PC-3 (cell line): ENCODE results near the gene CAPS2. TPM values are rescaled to one million over a fixed set of nuclear protein-coding genes. Genes with fewer than 3 reads are reported as not detected.
"Not testable (repeated sequence)": the region's sequence is repeated elsewhere in the genome, so short reads cannot be mapped to it uniquely, and the experiment has no call there.

ENCODE experiments used
- ATAC-seq: fragments of 200-7000 bp; cut with Tn5 transposase; 2 replicates; pipeline ENCODE4 v1.9.1; 2020; ENCODE audit warnings: mild to moderate bottlenecking, moderate library complexity
- BruUV-seq: library from RNA; stranded (reverse); fragments of 400-500 nt; replicated peaks from 2 replicates; lab custom pipeline; 2021; lab: Mats Ljungman, UMichigan
- CTCF ChIA-PET: fragments of 300-600 bp; sonication (Branson Sonifier 250); formaldehyde crosslinking; loops from one replicate; lab custom pipeline; 2022; ENCODE audit warnings: antibody characterized with exemption; lab: Charles Lee
- POLR2A ChIA-PET: fragments of 300-600 bp; sonication (Branson Sonifier 250); formaldehyde crosslinking; loops from one replicate; lab custom pipeline; 2022; ENCODE audit warnings: antibody characterized with exemption; ENCODE audit not compliant: unreplicated experiment; lab: Charles Lee
- DNase-seq: peaks from one replicate; pipeline ENCODE4 v3.0.0-alpha.2; 2015
- H2AFZ ChIP-seq: fragments of 300-600 bp; sonication (generic); 2 replicates; pipeline ENCODE4 v1.6.0; 2016; ENCODE audit warnings: antibody characterized with exemption, low read length
- H3F3A ChIP-seq: fragments of 300-600 bp; sonication (generic); one replicate; pipeline ENCODE4 v1.6.0; 2017; ENCODE audit warnings: antibody characterized with exemption, low read length, control low read depth, mild to moderate bottlenecking; ENCODE audit not compliant: unreplicated experiment
- H3K27ac ChIP-seq: fragments of 300-600 bp; sonication (generic); 2 replicates; pipeline ENCODE4 v1.5.1; 2016; ENCODE audit warnings: mild to moderate bottlenecking, low read length
- H3K27me3 ChIP-seq: fragments of 300-600 bp; sonication (generic); 2 replicates; pipeline ENCODE4 v1.6.1; 2016; ENCODE audit warnings: low read length, mixed read lengths
- H3K36me3 ChIP-seq: fragments of 300-600 bp; sonication (generic); 2 replicates; pipeline ENCODE4 v1.6.1; 2016; ENCODE audit warnings: low read depth, mixed run types, low read length, mixed read lengths
- H3K4me1 ChIP-seq: fragments of 300-600 bp; sonication (generic); 2 replicates; pipeline ENCODE4 v1.5.1; 2016; ENCODE audit warnings: low read length; ENCODE audit not compliant: insufficient read depth
- H3K4me2 ChIP-seq: fragments of 300-600 bp; sonication (generic); 2 replicates; pipeline ENCODE4 v1.6.0; 2016; ENCODE audit warnings: low read length
- H3K4me3 ChIP-seq: fragments of 300-600 bp; sonication (generic); 2 replicates; pipeline ENCODE4 v1.5.1; 2016; ENCODE audit warnings: mild to moderate bottlenecking, low read length, mixed read lengths
- H3K79me2 ChIP-seq: fragments of 300-600 bp; sonication (generic); 2 replicates; pipeline ENCODE4 v1.6.1; 2017; ENCODE audit warnings: low read length, mixed read lengths
- H3K9ac ChIP-seq: fragments of 300-600 bp; sonication (generic); 2 replicates; pipeline ENCODE4 v1.6.0; 2016; ENCODE audit warnings: mild to moderate bottlenecking, low read length
- H3K9me2 ChIP-seq: fragments of 300-600 bp; sonication (generic); replicated peaks from 2 replicates; pipeline ENCODE4 v1.6.1; 2016; ENCODE audit warnings: mixed run types, low read length, mixed read lengths
- H3K9me3 ChIP-seq: fragments of 300-600 bp; sonication (generic); 2 replicates; pipeline ENCODE4 v1.6.1; 2016; ENCODE audit warnings: low read length, mixed read lengths
- H4K20me1 ChIP-seq: fragments of 300-600 bp; sonication (generic); 2 replicates; pipeline ENCODE4 v1.6.1; 2016; ENCODE audit warnings: low read length, mixed read lengths
- EZH2 ChIP-seq: fragments of 300-600 bp; sonication (generic); IDR thresholded peaks from one replicate; pipeline ENCODE4 v1.6.1; 2017; ENCODE audit warnings: antibody characterized with exemption, mild to moderate bottlenecking, low read length; ENCODE audit not compliant: unreplicated experiment
- EZH2phosphoT487 ChIP-seq: fragments of 300-600 bp; sonication (generic); IDR thresholded peaks from 2 replicates; pipeline ENCODE4 v1.6.1; 2018; ENCODE audit warnings: mild to moderate bottlenecking, antibody characterized with exemption, low read length, borderline replicate concordance
- intact Hi-C: fragments of 100-400 bp; cut with micrococcal nuclease; formaldehyde crosslinking; loops from 2 replicates; pipeline ENCODE4 v1.9.0; 2023
- total RNA-seq: library from RNA; depleted of rRNA; stranded (reverse); fragments of >200 nt; gene quantifications from 2 replicates; pipeline ENCODE4 v1.2.3, GENCODE V29; 2014
- TF ChIP-seq, protein P1 (sequence below): fragments of 300-600 bp; sonication (generic); conservative IDR thresholded peaks from 2 replicates; pipeline ENCODE4 v1.5.1; 2017; ENCODE audit warnings: antibody characterized with exemption, low read depth, mild to moderate bottlenecking, low read length

CAPS2 gene
- total RNA-seq, 1 experiment from 2014 or later: 8.4 TPM

DNA sequence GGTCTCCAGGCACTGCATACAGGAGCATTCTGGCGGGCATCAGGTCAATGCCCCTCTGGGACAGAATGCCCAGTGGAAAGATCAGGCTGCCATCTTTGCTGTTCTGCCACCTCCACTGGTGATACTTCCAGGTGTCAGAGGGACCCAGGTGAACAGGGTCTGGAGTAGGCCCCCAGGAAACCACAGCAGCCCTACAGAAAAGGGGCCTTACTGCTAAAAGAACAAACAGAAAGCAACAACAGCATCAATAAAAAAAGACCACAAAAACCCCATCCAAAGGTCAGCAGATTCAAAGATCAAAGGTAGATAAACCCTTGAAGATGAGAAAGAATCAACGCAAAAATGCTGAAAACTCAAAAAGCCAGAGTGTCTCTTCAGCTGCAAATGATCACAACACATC is 20.3 kb upstream of the CAPS2 start:
- ATAC-seq: no peak
- Histone ChIP-seq H3F3A (no peaks in the 10 kb centered on the region), H3K9ac (no peak overlapping the region), H3K36me3 (no peaks in the 10 kb centered on the region), H2AFZ (no peak overlapping the region), H3K9me3 (no peaks in the 10 kb centered on the region), H3K79me2 (no peaks in the 10 kb centered on the region), H3K4me3 (no peak overlapping the region), H4K20me1 (no peaks in the 10 kb centered on the region), H3K4me1 (peaks cover 7% of the 10 kb centered on the region), H3K27me3 (no peaks in the 10 kb centered on the region), H3K27ac (no peak overlapping the region), H3K4me2 (no peak overlapping the region), H3K9me2 (no peaks in the 10 kb centered on the region)
- intact Hi-C loops: no loop called here
- ChIA-PET POLR2A (interaction anchor here (0.7 kb wide), 1 partner anchor 19 kb away, joined by 3 read pairs; no protein-coding TSS in a partner anchor), CTCF (no interaction called here)
- DNase-seq: no peak
- TF ChIP-seq EZH2 (no peak), EZH2phosphoT487 (no peak)
- TF ChIP-seq, protein P1, sequence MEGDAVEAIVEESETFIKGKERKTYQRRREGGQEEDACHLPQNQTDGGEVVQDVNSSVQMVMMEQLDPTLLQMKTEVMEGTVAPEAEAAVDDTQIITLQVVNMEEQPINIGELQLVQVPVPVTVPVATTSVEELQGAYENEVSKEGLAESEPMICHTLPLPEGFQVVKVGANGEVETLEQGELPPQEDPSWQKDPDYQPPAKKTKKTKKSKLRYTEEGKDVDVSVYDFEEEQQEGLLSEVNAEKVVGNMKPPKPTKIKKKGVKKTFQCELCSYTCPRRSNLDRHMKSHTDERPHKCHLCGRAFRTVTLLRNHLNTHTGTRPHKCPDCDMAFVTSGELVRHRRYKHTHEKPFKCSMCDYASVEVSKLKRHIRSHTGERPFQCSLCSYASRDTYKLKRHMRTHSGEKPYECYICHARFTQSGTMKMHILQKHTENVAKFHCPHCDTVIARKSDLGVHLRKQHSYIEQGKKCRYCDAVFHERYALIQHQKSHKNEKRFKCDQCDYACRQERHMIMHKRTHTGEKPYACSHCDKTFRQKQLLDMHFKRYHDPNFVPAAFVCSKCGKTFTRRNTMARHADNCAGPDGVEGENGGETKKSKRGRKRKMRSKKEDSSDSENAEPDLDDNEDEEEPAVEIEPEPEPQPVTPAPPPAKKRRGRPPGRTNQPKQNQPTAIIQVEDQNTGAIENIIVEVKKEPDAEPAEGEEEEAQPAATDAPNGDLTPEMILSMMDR: no peak
- no TSS peak for BruUV-seq

DNA sequence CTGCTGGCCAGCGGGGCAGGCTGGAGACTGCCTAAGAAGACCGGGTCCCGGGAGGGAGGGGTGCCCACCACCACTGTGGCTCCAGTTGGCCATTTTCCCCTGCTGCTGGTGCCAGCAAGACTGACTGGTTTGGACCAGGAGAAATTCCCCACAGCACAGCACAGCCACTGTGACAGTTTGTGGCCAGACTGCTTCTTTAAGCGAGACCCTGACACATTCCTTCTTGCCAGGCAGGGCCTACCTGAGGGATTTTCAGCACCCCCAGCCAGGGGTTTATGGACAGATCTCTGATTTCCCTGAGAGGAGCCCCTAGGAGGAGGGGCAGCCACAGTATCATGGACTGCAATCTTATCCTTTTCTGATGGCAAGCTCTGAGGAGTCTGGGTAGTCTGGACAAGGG is 19.8 kb upstream of the CAPS2 start:
- no peak overlapping the region for H3K4me2 ChIP-seq
- H3F3A ChIP-seq: no peaks in the 10 kb centered on the region
- H3K9me2 ChIP-seq: no peaks in the 10 kb centered on the region
- no peaks in the 10 kb centered on the region for H4K20me1 ChIP-seq
- TF ChIP-seq EZH2 (no peak), EZH2phosphoT487 (no peak)
- TF ChIP-seq, protein P1: no peak
- H3K9me3 ChIP-seq: no peaks in the 10 kb centered on the region
- H2AFZ ChIP-seq: no peak overlapping the region
- ChIA-PET POLR2A (no interaction called here), CTCF (no interaction called here)
- H3K27ac ChIP-seq: no peak overlapping the region
- no peaks in the 10 kb centered on the region for H3K36me3 ChIP-seq
- peaks cover 11% of the 10 kb centered on the region for H3K4me1 ChIP-seq
- BruUV-seq: no TSS peak
- H3K27me3 ChIP-seq: no peaks in the 10 kb centered on the region
- ATAC-seq: no peak
- no peaks in the 10 kb centered on the region for H3K79me2 ChIP-seq
- H3K9ac ChIP-seq: no peak overlapping the region
- no peak overlapping the region for H3K4me3 ChIP-seq
- intact Hi-C loops: no loop called here
- DNase-seq: no peak

DNA sequence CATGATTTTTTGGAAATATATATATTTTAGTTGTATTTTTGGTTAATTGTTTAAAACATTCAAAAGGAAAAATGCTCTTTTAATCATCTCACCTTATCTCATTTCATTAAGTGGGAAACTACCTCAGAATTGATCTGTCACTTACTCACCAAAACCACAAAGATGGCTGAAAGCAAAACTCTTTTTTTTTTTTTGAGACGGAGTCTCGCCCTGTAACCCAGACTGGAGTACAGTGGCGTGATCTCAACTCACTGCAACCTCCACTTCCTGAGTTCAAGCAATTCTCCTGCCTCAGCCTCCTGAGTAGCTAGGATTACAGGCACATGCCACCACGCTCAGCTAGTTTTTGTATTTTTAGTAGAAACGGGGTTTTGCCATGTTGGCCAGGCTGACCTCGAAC is 16.1 kb upstream of the CAPS2 start:
- H3K9me2 ChIP-seq, H3K4me2 ChIP-seq, H3F3A ChIP-seq, H3K27me3 ChIP-seq, H4K20me1 ChIP-seq, H3K4me3 ChIP-seq, BruUV-seq, POLR2A ChIA-PET, H3K27ac ChIP-seq, ATAC-seq, H3K9me3 ChIP-seq, H3K9ac ChIP-seq, H3K79me2 ChIP-seq, H3K36me3 ChIP-seq, H2AFZ ChIP-seq, DNase-seq, intact Hi-C loops: not testable (repeated sequence)
- H3K4me1 ChIP-seq: peaks cover 11% of the 10 kb centered on the region
- CTCF ChIA-PET: interaction anchor here (0.5 kb wide), 1 partner anchor 26 kb away, joined by 3 read pairs; no protein-coding TSS in a partner anchor
